ENCODE measurements around the gene SVIL. TPM values are rescaled to one million over a fixed set of nuclear protein-coding genes. Genes with fewer than 3 reads are reported as not detected.
A peak's percentile ranks its signal among the peaks of the same experiment; 100 is the strongest.

SVIL gene
- total and polyA plus RNA-seq, 2 of the 13 experiments (the other 11 are each of a cell fraction or from before 2014, with no cell fraction given), result 3.9 to 12.1 TPM

DNA sequence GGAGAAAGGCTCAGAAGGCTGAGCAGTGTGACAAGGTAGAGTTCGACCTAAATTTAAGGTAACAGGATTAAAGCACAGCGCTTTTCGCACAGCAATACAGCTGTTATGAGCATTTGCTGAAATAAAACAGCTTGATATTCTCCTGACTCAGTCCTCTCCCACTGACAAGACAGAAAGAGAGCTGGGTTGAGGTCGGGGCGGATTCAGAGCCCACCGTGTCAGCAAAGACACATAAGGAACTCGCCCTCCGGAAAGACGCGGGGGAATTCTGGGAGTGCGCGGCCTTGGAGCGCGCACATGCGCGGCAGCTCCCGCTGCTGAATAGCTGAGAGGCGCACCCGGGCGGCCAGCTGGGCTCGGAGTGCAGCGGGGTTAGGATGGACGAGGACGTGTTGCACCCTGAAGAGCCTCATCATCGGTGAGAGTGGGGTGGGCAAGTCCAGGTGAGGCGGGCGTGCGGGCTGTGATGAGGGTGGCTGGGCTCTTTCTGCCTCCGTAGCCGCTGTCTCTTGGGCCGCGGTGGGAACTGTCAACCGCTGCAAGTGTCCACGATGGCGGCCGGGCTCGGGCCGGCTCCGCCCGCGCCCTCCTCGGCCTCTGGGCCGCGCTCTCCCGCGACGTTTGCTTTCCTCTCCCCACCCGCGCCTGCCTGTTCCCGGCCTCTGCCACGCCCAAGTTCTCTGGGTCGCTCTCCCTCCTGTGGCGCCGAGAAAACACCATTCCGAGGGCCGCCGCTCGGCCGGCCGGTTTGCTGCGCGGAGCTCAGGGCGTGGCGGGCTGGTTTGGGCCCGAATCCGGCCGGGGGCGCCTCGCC lies 225.3 kb downstream of the SVIL start (continued):
- TF ChIP-seq, protein P1, sequence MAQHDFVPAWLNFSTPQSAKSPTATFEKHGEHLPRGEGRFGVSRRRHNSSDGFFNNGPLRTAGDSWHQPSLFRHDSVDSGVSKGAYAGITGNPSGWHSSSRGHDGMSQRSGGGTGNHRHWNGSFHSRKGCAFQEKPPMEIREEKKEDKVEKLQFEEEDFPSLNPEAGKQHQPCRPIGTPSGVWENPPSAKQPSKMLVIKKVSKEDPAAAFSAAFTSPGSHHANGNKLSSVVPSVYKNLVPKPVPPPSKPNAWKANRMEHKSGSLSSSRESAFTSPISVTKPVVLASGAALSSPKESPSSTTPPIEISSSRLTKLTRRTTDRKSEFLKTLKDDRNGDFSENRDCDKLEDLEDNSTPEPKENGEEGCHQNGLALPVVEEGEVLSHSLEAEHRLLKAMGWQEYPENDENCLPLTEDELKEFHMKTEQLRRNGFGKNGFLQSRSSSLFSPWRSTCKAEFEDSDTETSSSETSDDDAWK (CRISPR knock-in tag; IDR thresholded peaks at IDR 0.05), result no peak
- TF ChIP-seq ZNF292 (CRISPR knock-in tag; IDR thresholded peaks at IDR 0.05; ENCODE audit: borderline replicate concordance, low read depth), result peak; percentile 92
- TF ChIP-seq CBX5 (CRISPR knock-in tag; IDR thresholded peaks at IDR 0.05; ENCODE audit: borderline replicate concordance), result 0 out of 2 replicates have a peak, but pooled peaks have one; percentile 18
- peak; percentile 67 for TF ChIP-seq ZNF878 (CRISPR knock-in tag; IDR thresholded peaks at IDR 0.05)
- peak; percentile 75; the same call in 1 of the 2 replicates for TF ChIP-seq ETV5 (CRISPR knock-in tag; IDR thresholded peaks at IDR 0.05; ENCODE audit: borderline replicate concordance)
- TF ChIP-seq, protein P2, sequence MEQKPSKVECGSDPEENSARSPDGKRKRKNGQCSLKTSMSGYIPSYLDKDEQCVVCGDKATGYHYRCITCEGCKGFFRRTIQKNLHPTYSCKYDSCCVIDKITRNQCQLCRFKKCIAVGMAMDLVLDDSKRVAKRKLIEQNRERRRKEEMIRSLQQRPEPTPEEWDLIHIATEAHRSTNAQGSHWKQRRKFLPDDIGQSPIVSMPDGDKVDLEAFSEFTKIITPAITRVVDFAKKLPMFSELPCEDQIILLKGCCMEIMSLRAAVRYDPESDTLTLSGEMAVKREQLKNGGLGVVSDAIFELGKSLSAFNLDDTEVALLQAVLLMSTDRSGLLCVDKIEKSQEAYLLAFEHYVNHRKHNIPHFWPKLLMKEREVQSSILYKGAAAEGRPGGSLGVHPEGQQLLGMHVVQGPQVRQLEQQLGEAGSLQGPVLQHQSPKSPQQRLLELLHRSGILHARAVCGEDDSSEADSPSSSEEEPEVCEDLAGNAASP (CRISPR knock-in tag; IDR thresholded peaks at IDR 0.05; ENCODE audit: borderline replicate concordance), result peak; percentile 57; the same call in 1 of the 2 replicates
- TF ChIP-seq, protein P3, sequence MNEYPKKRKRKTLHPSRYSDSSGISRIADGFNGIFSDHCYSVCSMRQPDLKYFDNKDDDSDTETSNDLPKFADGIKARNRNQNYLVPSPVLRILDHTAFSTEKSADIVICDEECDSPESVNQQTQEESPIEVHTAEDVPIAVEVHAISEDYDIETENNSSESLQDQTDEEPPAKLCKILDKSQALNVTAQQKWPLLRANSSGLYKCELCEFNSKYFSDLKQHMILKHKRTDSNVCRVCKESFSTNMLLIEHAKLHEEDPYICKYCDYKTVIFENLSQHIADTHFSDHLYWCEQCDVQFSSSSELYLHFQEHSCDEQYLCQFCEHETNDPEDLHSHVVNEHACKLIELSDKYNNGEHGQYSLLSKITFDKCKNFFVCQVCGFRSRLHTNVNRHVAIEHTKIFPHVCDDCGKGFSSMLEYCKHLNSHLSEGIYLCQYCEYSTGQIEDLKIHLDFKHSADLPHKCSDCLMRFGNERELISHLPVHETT (CRISPR knock-in tag; conservative IDR thresholded peaks at IDR 0.05), result no peak; the same call in 1 of the 2 replicates
- no peak for TF ChIP-seq MIER3 (CRISPR knock-in tag; IDR thresholded peaks at IDR 0.05; ENCODE audit: borderline replicate concordance)
- TF ChIP-seq NFYB (CRISPR knock-in tag; IDR thresholded peaks at IDR 0.05), result 0 out of 2 replicates have a peak, but pooled peaks have one; percentile 5
- TF ChIP-seq, protein P4, sequence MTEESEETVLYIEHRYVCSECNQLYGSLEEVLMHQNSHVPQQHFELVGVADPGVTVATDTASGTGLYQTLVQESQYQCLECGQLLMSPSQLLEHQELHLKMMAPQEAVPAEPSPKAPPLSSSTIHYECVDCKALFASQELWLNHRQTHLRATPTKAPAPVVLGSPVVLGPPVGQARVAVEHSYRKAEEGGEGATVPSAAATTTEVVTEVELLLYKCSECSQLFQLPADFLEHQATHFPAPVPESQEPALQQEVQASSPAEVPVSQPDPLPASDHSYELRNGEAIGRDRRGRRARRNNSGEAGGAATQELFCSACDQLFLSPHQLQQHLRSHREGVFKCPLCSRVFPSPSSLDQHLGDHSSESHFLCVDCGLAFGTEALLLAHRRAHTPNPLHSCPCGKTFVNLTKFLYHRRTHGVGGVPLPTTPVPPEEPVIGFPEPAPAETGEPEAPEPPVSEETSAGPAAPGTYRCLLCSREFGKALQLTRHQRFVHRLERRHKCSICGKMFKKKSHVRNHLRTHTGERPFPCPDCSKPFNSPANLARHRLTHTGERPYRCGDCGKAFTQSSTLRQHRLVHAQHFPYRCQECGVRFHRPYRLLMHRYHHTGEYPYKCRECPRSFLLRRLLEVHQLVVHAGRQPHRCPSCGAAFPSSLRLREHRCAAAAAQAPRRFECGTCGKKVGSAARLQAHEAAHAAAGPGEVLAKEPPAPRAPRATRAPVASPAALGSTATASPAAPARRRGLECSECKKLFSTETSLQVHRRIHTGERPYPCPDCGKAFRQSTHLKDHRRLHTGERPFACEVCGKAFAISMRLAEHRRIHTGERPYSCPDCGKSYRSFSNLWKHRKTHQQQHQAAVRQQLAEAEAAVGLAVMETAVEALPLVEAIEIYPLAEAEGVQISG (CRISPR knock-in tag; IDR thresholded peaks at IDR 0.05), result peak; percentile 62
- peak; percentile 36; the same call in 1 of the 2 replicates for TF ChIP-seq ZNF230 (CRISPR knock-in tag; IDR thresholded peaks at IDR 0.05)
- TF ChIP-seq ZFP36 (IDR thresholded peaks at IDR 0.05; ENCODE audit: borderline replicate concordance, low read depth, low read length, partially characterized antibody), result no peak
- no peak for TF ChIP-seq RCOR2 (CRISPR knock-in tag; IDR thresholded peaks at IDR 0.05)
- TF ChIP-seq ZZZ3 (CRISPR knock-in tag; IDR thresholded peaks at IDR 0.05; ENCODE audit: borderline replicate concordance), result peak; percentile 75; the same call in 1 of the 2 replicates
- 0 out of 2 replicates have a peak, but pooled peaks have one; percentile 72 for TF ChIP-seq NAIF1 (CRISPR knock-in tag; IDR thresholded peaks at IDR 0.05; ENCODE audit: borderline replicate concordance)
- TF ChIP-seq ZBTB20 (CRISPR knock-in tag; IDR thresholded peaks at IDR 0.05; ENCODE audit: borderline replicate concordance, low read depth), result no peak; the same call in 1 of the 2 replicates
- no peak; the same call in 1 of the 2 replicates for TF ChIP-seq ZNF484 (CRISPR knock-in tag; IDR thresholded peaks at IDR 0.05; ENCODE audit: borderline replicate concordance, low read depth)
- TF ChIP-seq, protein P5, sequence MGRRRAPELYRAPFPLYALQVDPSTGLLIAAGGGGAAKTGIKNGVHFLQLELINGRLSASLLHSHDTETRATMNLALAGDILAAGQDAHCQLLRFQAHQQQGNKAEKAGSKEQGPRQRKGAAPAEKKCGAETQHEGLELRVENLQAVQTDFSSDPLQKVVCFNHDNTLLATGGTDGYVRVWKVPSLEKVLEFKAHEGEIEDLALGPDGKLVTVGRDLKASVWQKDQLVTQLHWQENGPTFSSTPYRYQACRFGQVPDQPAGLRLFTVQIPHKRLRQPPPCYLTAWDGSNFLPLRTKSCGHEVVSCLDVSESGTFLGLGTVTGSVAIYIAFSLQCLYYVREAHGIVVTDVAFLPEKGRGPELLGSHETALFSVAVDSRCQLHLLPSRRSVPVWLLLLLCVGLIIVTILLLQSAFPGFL (CRISPR knock-in tag; IDR thresholded peaks at IDR 0.05), result no peak; the same call in 1 of the 2 replicates
- TF ChIP-seq ZFP62 (CRISPR knock-in tag; IDR thresholded peaks at IDR 0.05), result no peak
- TF ChIP-seq SRY (CRISPR knock-in tag; IDR thresholded peaks at IDR 0.05), result peak; percentile 79; the same call in 1 of the 2 replicates
